GM21423 (cell line): ENCODE measurements around the gene OXNAD1.

ENCODE experiments used
- ATAC-seq: cut with Tn5 transposase; IDR thresholded peaks from one replicate; pipeline ENCODE4 v1.9.1; 2021; ENCODE audit warnings: mild to moderate bottlenecking, moderate library complexity; ENCODE audit not compliant: unreplicated experiment

OXNAD1 gene

DNA sequence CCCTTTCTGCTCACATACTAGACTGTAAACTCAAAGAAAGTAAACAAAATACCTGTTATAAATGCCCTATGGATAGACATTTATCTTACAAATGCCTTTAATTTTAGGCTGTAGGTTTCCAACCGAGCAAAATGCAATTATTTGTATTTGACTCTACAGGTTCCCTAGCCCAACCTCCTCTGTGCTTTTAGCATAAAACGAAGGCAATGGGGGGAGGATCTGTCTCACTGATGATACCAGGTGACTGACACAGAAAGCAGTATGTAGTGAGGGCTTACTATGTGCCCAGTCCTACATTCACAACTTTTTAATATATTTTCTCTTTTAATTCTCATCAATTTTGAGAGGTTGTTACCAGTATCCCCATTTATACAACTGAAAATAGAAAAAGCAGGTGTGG is 87.4 kb downstream of the OXNAD1 start:
- ATAC-seq = no peak

DNA sequence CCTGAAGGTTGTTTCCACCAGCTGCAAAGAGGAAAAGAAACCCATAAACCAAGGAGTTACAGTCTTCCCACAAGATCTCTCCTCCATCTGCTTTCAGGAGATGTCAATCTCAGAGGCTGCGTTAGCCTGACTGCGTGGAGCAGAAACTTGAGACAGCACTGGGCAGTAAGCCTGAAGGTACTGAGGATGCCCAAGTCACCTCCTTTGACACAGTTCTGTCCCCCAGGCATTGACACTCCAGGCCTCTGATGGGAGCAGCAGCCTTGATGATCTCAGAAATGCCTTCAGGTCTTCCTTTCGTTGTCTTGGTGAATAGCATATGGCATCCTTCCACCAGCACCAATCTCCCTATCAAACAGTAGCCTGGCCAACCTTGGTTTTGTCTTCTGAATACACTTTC is 89.3 kb downstream of the OXNAD1 start:
- ATAC-seq = no peak
